GM12878 (cell line): Measurements from ENCODE around the gene TOP1. TPM values are rescaled to one million over a fixed set of nuclear protein-coding genes. Genes with fewer than 3 reads are reported as not detected.
A peak's percentile ranks its signal among the peaks of the same experiment; 100 is the strongest.

ENCODE experiments used
- ATAC-seq: fragments of 200-7000 bp; cut with Tn5 transposase; 3 replicates; pipeline ENCODE4 v1.9.1; 2020; ENCODE audit warnings: mild to moderate bottlenecking, moderate library complexity
- BruUV-seq: library from RNA; stranded (reverse); fragments of 400-500 nt; replicated peaks from 2 replicates; lab custom pipeline; 2021; lab: Mats Ljungman, UMichigan
- CTCF ChIA-PET: fragments of 300-600 bp; sonication (Branson Sonifier 250); formaldehyde crosslinking; extraction: SDS; loops from one replicate; lab custom pipeline; 2021; ENCODE audit warnings: inconsistent platforms; lab: Yijun Ruan, JAX
- POLR2A ChIA-PET: fragments of 350-600 bp; formaldehyde crosslinking; extraction: SDS; loops from one replicate; lab custom pipeline; 2021; ENCODE audit warnings: inconsistent platforms; lab: Charles Lee
- RAD21 ChIA-PET: fragments of 300-600 bp; sonication (Branson Sonifier 250); formaldehyde crosslinking; loops from one replicate; lab custom pipeline; 2023; ENCODE audit warnings: antibody characterized with exemption; ENCODE audit not compliant: unreplicated experiment; lab: Charles Lee
- SMC1A ChIA-PET: fragments of 300-600 bp; sonication (Branson Sonifier 250); formaldehyde crosslinking; loops from one replicate; lab custom pipeline; 2023; ENCODE audit not compliant: unreplicated experiment, uncharacterized antibody; lab: Charles Lee
- DNase-seq: peaks from one replicate; pipeline ENCODE4 v3.0.0-alpha.2; 2011; ENCODE audit warnings: low read depth, low spot score
- FAIRE-seq: peaks from 3 replicates; lab custom pipeline; 2011; peaks lifted over from hg19 to GRCh38; lab: Jason Lieb, UNC
- H2AFZ ChIP-seq: 2 replicates; pipeline ENCODE4 v1.6.0; 2011; ENCODE audit warnings: low read depth, low read length, control low read depth; ENCODE audit not compliant: control insufficient read depth
- H3K27ac ChIP-seq: 2 replicates; pipeline ENCODE4 v1.5.1; 2011; ENCODE audit warnings: control low read depth; ENCODE audit not compliant: control insufficient read depth, insufficient read depth
- H3K27me3 ChIP-seq, 2 experiments: replicated peaks in 1 of 2; 2 replicates each; pipeline versions ENCODE4 v1.6.0 to v1.6.1; 2011; ENCODE audit warnings: low read length in 1 of 2; ENCODE audit not compliant: control insufficient read depth in 2 of 2, insufficient read depth in 2 of 2
- H3K36me3 ChIP-seq, 2 experiments: 2 replicates each; pipeline ENCODE4 v1.5.1; 2011; ENCODE audit warnings: low read length in 1 of 2; ENCODE audit not compliant: control insufficient read depth in 2 of 2, insufficient read depth in 2 of 2
- H3K4me1 ChIP-seq: 2 replicates; pipeline ENCODE4 v1.6.1; 2011; ENCODE audit warnings: mild to moderate bottlenecking, low read length, moderate library complexity, mixed read lengths; ENCODE audit not compliant: control insufficient read depth, insufficient read depth
- H3K4me2 ChIP-seq: 2 replicates; pipeline ENCODE4 v1.6.0; 2011; ENCODE audit warnings: control low read depth; ENCODE audit not compliant: control insufficient read depth, insufficient read depth
- H3K4me3 ChIP-seq: fragments of 200-600 bp; sonication (generic); 2 replicates; pipeline ENCODE4 v1.5.1; 2016
- H3K79me2 ChIP-seq: 2 replicates; pipeline ENCODE4 v1.6.0; 2011; ENCODE audit warnings: low read length; ENCODE audit not compliant: control insufficient read depth, insufficient read depth
- H3K9ac ChIP-seq: 2 replicates; pipeline ENCODE4 v1.8.0; 2011; ENCODE audit warnings: low read length, control low read depth, mixed read lengths; ENCODE audit not compliant: control insufficient read depth, insufficient read depth
- H3K9me3 ChIP-seq: replicated peaks from 3 replicates; pipeline ENCODE4 v1.5.1; 2011; ENCODE audit warnings: mild to moderate bottlenecking, low read length; ENCODE audit not compliant: control insufficient read depth, insufficient read depth
- H4K20me1 ChIP-seq: 2 replicates; pipeline ENCODE4 v1.6.0; 2011; ENCODE audit not compliant: control insufficient read depth, insufficient read depth
- BACH1 ChIP-seq: fragments of 450-650 bp; IDR thresholded peaks from 2 replicates; pipeline ENCODE4 v1.6.1; 2017; ENCODE audit warnings: mild to moderate bottlenecking, borderline replicate concordance
- CBX5 ChIP-seq: sonication (generic); IDR thresholded peaks from 2 replicates; pipeline ENCODE4 v1.6.1; 2016; ENCODE audit warnings: low read depth, moderate library complexity, mild to moderate bottlenecking, inconsistent platforms
- EP300 ChIP-seq, 2 experiments: fragments of 150-350 bp in 1 of 2; IDR thresholded peaks; 2 replicates each; pipeline ENCODE4 v1.6.1; 2011 to 2012; ENCODE audit warnings: low read depth in 2 of 2, low read length in 2 of 2, borderline replicate concordance in 1 of 2, improper control_type of control experiment in 1 of 2, inconsistent platforms in 1 of 2; ENCODE audit not compliant: control insufficient read depth in 1 of 2
- IKZF1 ChIP-seq: fragments of 450-650 bp; conservative IDR thresholded peaks from 2 replicates; pipeline ENCODE4 v1.6.1; 2017; ENCODE audit warnings: antibody characterized with exemption, mild to moderate bottlenecking
- IRF4 ChIP-seq: IDR thresholded peaks from 2 replicates; pipeline ENCODE4 v1.6.1; 2011; ENCODE audit warnings: low read depth, low read length
- MEF2B ChIP-seq: fragments of 450-650 bp; IDR thresholded peaks from 2 replicates; pipeline ENCODE4 v1.6.1; 2018; ENCODE audit warnings: mild to moderate bottlenecking, moderate library complexity; ENCODE audit not compliant: partially characterized antibody, poor library complexity, severe bottlenecking
- MTA2 ChIP-seq: fragments of 450-650 bp; IDR thresholded peaks from 2 replicates; pipeline ENCODE4 v1.6.1; 2016; ENCODE audit warnings: low read depth, mild to moderate bottlenecking, moderate library complexity
- MYC ChIP-seq: IDR thresholded peaks from 2 replicates; pipeline ENCODE4 v1.6.1; 2011; ENCODE audit warnings: mild to moderate bottlenecking, low read length, moderate library complexity, inconsistent platforms; ENCODE audit not compliant: insufficient read depth, insufficient replicate concordance, insufficient read length, severe bottlenecking
- NKRF ChIP-seq: fragments of 450-650 bp; conservative IDR thresholded peaks from 2 replicates; pipeline ENCODE4 v1.6.1; 2017; ENCODE audit warnings: mild to moderate bottlenecking, moderate library complexity
- SMAD1 ChIP-seq: fragments of 450-650 bp; IDR thresholded peaks from 2 replicates; pipeline ENCODE4 v1.6.1; 2018; ENCODE audit warnings: mild to moderate bottlenecking, low read depth; ENCODE audit not compliant: partially characterized antibody
- TCF7 ChIP-seq: IDR thresholded peaks from 2 replicates; pipeline ENCODE4 v1.6.1; 2014; ENCODE audit warnings: antibody characterized with exemption, borderline replicate concordance
- WRNIP1 ChIP-seq: IDR thresholded peaks from 2 replicates; pipeline ENCODE4 v1.6.1; 2011; ENCODE audit warnings: low read depth, low read length, improper control_type of control experiment, borderline replicate concordance
- ZNF24 ChIP-seq: fragments of 450-650 bp; IDR thresholded peaks from 2 replicates; pipeline ENCODE4 v1.6.1; 2017; ENCODE audit warnings: antibody characterized with exemption, mild to moderate bottlenecking
- ZNF687 ChIP-seq: fragments of 450-650 bp; IDR thresholded peaks from 2 replicates; pipeline ENCODE4 v1.6.1; 2017; ENCODE audit warnings: mild to moderate bottlenecking, moderate library complexity
- WGBS: methylation state at CpG from one replicate; pipeline ENCODE4 v1.1.6; 2016; ENCODE audit warnings: low lambda C conversion rate; ENCODE audit not compliant: insufficient replicate concordance, insufficient coverage; ENCODE audit errors: missing lambda C conversion rate; 5-methylcytosine and 5-hydroxymethylcytosine counted together
- in situ Hi-C: fragments of 300-500 bp; cut with MboI; formaldehyde crosslinking; loops from 9 replicates; pipeline ENCODE4 v1.14.3; 2018; ENCODE audit warnings: mixed read lengths
- intact Hi-C: fragments of 100-400 bp; cut with micrococcal nuclease; formaldehyde crosslinking; loops from one replicate; pipeline ENCODE4 v1.14.2; 2022; ENCODE audit not compliant: unreplicated experiment
- polyA plus RNA-seq, 11 experiments: library from polyadenylated mRNA; depleted of rRNA in 4 of 11; unstranded in 6 of 11; stranded (reverse) in 5 of 11; fragments of >200 nt; fragmentation: Nextera tagmentation in 4 of 11; fragmentation: Illumina TruSeq in 1 of 11; extraction: Ambion mirVana in 4 of 11; extraction: Trizol in 1 of 11; gene quantifications; 1 replicate in 1 of 11; 2 replicates in 10 of 11; pipeline versions ENCODE4 v1.2.1 to v1.2.3, GENCODE V29; 2011 to 2016; ENCODE audit warnings: inconsistent platforms in 2 of 11, missing spikeins in 2 of 11, low read depth in 1 of 11
- total RNA-seq, 4 experiments: library from RNA; depleted of rRNA in 3 of 4; stranded (reverse); fragments of >200 nt in 3 of 4; fragmentation: Illumina TruSeq in 1 of 4; extraction: Trizol in 1 of 4; gene quantifications; 2 replicates each; pipeline versions ENCODE4 v1.2.1 to v1.2.3, GENCODE V29; 2013 to 2021

TOP1 gene
- total and polyA plus RNA-seq, 10 of the 15 experiments (the other 5 are each of a cell fraction or from before 2014, with no cell fraction given) = 21.5 to 128 (median 47.3) TPM

- TF ChIP-seq WRNIP1 (no peak), MEF2B (peak; percentile 55), IRF4 (peak; percentile 79), MYC (no peak), CBX5 (0 out of 2 replicates have a peak, but pooled peaks have one; percentile 54), IKZF1 (peak; percentile 93), EP300 (IDR thresholded peaks at IDR 0.05; ENCODE audit: borderline replicate concordance in 1 of 2, control insufficient read depth in 1 of 2, low read depth in 2 of 2, low read length in 2 of 2) (peak in 1 of 2 experiments; percentile 63; a peak in 2 of 4 replicates), MTA2 (peak; percentile 80), ZNF24 (0 out of 2 replicates have a peak, but pooled peaks have one; percentile 48), BACH1 (peak; percentile 95)
Observed at GRCh38 chr20:40982415-40983145, 46.0 kb upstream of the TOP1 start (continued).

- CTCF ChIA-PET = interaction anchor here (1.0 to 19.2 kb wide), 13 partner anchors 7 to 151 kb away, joined by 3 to 510 read pairs (median 25); no protein-coding TSS in a partner anchor
- in situ Hi-C loops = no loop called here
- H3K36me3 ChIP-seq = no peaks in the 10 kb centered on the region
- H2AFZ ChIP-seq = no peak overlapping the region
- no peak overlapping the region for H3K9ac ChIP-seq
- no peaks in the 10 kb centered on the region for H4K20me1 ChIP-seq
- WGBS = 86% methylated on average over 2 of the region's 2 CpGs
- SMC1A ChIA-PET = interaction anchor here (1.2 to 18.6 kb wide), 13 partner anchors 7 to 151 kb away, joined by 3 to 456 read pairs (median 20); no protein-coding TSS in a partner anchor
- RAD21 ChIA-PET = interaction anchor here (1.5 to 19.1 kb wide), 8 partner anchors 9 to 151 kb away, joined by 4 to 696 read pairs (median 26); partner anchors contain the start of gene TOP1
- intact Hi-C loops = loop anchor here (10.0 kb wide), 1 partner anchor 331 kb away; the partner anchor contains the start of gene ZHX3
- H3K27ac ChIP-seq = no peak overlapping the region
- peaks cover 1% of the 10 kb centered on the region for H3K79me2 ChIP-seq
- H3K27me3 ChIP-seq = no peaks in the 10 kb centered on the region
- H3K4me2 ChIP-seq = no peak overlapping the region
- no peak for ATAC-seq
- H3K9me3 ChIP-seq = no peaks in the 10 kb centered on the region; the same call in 2 of the 3 replicates
- FAIRE-seq = no peak
- H3K4me3 ChIP-seq = no peak overlapping the region
- POLR2A ChIA-PET = interaction anchor here (1.1 to 4.5 kb wide), 5 partner anchors 8 to 69 kb away, joined by 3 to 57 read pairs (median 15); no protein-coding TSS in a partner anchor
- no peak for DNase-seq
- H3K4me1 ChIP-seq = peaks cover 51% of the 10 kb centered on the region
- no TSS peak for BruUV-seq
- TF ChIP-seq ZNF687 = no peak
- TF ChIP-seq NKRF = no peak
- TF ChIP-seq SMAD1 = no peak
- no peak for TF ChIP-seq TCF7
Observed at GRCh38 chr20:40983898-40984297, 44.7 kb upstream of the TOP1 start.
